Gastrocnemius medialis (tissue), 4 donors: Measurements from ENCODE around the gene RIC8B.

Source experiments
- CTCF ChIP-seq, 5 experiments: fragments of 450-650 bp in 3 of 5; fragments of 200-600 bp in 2 of 5; sonication (generic) in 2 of 5; IDR thresholded peaks in 4 of 5; conservative IDR thresholded peaks in 1 of 5; 1 replicate in 4 of 5; 2 replicates in 1 of 5; pipeline ENCODE4 v1.5.1; 2016 to 2019; ENCODE audit warnings: antibody characterized with exemption in 5 of 5, mild to moderate bottlenecking in 3 of 5, moderate library complexity in 3 of 5
- POLR2A ChIP-seq, 2 donors: fragments of 450-650 bp; IDR thresholded peaks; one replicate each; pipeline ENCODE4 v1.6.1; 2017; ENCODE audit warnings: antibody characterized with exemption in 2 of 2, mild to moderate bottlenecking in 2 of 2, moderate library complexity in 2 of 2

- no peak for TF ChIP-seq CTCF (IDR thresholded peaks at IDR 0.05 in 4 of 5, conservative IDR thresholded peaks at IDR 0.05 in 1 of 5)
- TF ChIP-seq POLR2A (IDR thresholded peaks at IDR 0.05), result no peak
These were observed 110.5 kb downstream of the RIC8B start for GRCh38 chr12:106885026-106885425.
